Thyroid gland (tissue), 4 donors: ENCODE results near the gene UPF3A.
"Not testable (repeated sequence)": the region's sequence is repeated elsewhere in the genome, so short reads cannot be mapped to it uniquely, and the experiment has no call there.

Experiments used
- POLR2A ChIP-seq, 2 donors: fragments of 450-650 bp; IDR thresholded peaks; one replicate each; pipeline ENCODE4 v1.6.1; 2017; ENCODE audit warnings: antibody characterized with exemption in 2 of 2, mild to moderate bottlenecking in 2 of 2, moderate library complexity in 1 of 2
- TF ChIP-seq, protein P1 (sequence below), 6 experiments: fragments of 200-600 bp in 3 of 6; fragments of 450-650 bp in 3 of 6; sonication (generic) in 3 of 6; IDR thresholded peaks; one replicate each; pipeline ENCODE4 v1.5.1; 2016 to 2019; ENCODE audit warnings: antibody characterized with exemption in 6 of 6, mild to moderate bottlenecking in 2 of 6, inconsistent platforms in 1 of 6, moderate library complexity in 1 of 6

DNA sequence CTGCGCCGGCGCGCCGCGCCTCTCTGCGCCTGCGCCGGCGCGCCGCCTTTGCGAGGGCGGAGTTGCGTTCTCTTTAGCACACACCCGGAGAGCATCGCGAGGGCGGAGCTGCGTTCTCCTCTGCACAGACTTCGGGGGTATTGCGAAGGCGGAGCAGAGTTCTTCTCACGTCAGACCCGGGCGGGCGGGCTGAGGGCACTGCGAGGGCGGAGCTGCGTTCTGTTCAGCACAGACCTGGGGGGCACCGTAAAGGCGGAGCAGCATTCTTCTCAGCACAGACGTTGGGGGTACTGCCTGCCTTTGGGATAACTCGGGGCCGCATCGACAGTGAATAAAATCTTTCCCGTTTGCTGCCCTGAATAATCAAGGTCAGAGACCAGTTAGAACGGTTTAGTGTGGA, 72.0 kb downstream of the UPF3A start:
- TF ChIP-seq, protein P1, sequence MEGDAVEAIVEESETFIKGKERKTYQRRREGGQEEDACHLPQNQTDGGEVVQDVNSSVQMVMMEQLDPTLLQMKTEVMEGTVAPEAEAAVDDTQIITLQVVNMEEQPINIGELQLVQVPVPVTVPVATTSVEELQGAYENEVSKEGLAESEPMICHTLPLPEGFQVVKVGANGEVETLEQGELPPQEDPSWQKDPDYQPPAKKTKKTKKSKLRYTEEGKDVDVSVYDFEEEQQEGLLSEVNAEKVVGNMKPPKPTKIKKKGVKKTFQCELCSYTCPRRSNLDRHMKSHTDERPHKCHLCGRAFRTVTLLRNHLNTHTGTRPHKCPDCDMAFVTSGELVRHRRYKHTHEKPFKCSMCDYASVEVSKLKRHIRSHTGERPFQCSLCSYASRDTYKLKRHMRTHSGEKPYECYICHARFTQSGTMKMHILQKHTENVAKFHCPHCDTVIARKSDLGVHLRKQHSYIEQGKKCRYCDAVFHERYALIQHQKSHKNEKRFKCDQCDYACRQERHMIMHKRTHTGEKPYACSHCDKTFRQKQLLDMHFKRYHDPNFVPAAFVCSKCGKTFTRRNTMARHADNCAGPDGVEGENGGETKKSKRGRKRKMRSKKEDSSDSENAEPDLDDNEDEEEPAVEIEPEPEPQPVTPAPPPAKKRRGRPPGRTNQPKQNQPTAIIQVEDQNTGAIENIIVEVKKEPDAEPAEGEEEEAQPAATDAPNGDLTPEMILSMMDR (IDR thresholded peaks at IDR 0.05): not testable (repeated sequence)
- not testable (repeated sequence) for TF ChIP-seq POLR2A (IDR thresholded peaks at IDR 0.05)
